ENCODE results near the gene KLHL3.

DNA sequence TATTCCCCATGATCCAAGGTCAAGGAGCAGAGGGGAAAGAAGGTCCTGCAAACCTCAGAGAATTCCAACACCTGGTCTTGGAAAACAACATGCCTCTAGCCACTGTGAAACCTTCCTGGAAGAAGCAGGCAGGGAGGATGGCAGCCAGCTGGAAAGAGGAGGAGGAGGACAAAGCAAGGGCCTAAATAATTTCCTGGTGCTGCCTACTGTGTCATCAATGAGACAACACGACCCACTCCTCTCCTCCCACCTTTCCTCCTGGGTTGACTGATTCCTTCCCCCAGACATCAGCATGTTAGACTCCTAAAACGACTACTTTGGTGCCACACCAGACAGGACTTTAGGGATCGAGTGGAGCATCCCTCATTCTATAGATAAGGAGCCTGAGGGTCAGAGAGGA lies 78.8 kb downstream of the KLHL3 start:
- TF ChIP-seq, protein P1, sequence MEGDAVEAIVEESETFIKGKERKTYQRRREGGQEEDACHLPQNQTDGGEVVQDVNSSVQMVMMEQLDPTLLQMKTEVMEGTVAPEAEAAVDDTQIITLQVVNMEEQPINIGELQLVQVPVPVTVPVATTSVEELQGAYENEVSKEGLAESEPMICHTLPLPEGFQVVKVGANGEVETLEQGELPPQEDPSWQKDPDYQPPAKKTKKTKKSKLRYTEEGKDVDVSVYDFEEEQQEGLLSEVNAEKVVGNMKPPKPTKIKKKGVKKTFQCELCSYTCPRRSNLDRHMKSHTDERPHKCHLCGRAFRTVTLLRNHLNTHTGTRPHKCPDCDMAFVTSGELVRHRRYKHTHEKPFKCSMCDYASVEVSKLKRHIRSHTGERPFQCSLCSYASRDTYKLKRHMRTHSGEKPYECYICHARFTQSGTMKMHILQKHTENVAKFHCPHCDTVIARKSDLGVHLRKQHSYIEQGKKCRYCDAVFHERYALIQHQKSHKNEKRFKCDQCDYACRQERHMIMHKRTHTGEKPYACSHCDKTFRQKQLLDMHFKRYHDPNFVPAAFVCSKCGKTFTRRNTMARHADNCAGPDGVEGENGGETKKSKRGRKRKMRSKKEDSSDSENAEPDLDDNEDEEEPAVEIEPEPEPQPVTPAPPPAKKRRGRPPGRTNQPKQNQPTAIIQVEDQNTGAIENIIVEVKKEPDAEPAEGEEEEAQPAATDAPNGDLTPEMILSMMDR (IDR thresholded peaks at IDR 0.05) = no peak
- TF ChIP-seq POLR2A (IDR thresholded peaks at IDR 0.05) = no peak
